ENCODE measurements around the gene FBP1.

Gene FBP1

GRCh38 chr9:94639061-94639998, at the start of gene FBP1:
Gene FBP1 (minus strand): TSS chr9:94639518. CDS start chr9:94639310, 208 bp downstream.
- no peak for DNase-seq

- DNase-seq = no peak
These were observed 48.1 kb upstream of the FBP1 start for GRCh38 chr9:94687451-94687850.

- DNase-seq = no peak
These were observed 46.0 kb upstream of the FBP1 start for GRCh38 chr9:94685359-94685758.

GRCh38 chr9:94681508-94681907, 42.2 kb upstream of the FBP1 start:
- no peak for DNase-seq

- DNase-seq = no peak
These were observed 41.3 kb upstream of the FBP1 start for GRCh38 chr9:94680621-94681020.

GRCh38 chr9:94680020-94680419, 40.7 kb upstream of the FBP1 start:
- DNase-seq = no peak

- DNase-seq = no peak
These were observed 40.3 kb upstream of the FBP1 start for GRCh38 chr9:94679587-94679986.

- no peak for DNase-seq
These were observed 38.6 kb upstream of the FBP1 start for GRCh38 chr9:94677929-94678328.

GRCh38 chr9:94676446-94677131, 37.3 kb upstream of the FBP1 start:
- DNase-seq = no peak

- no peak for DNase-seq
These were observed 35.9 kb upstream of the FBP1 start for GRCh38 chr9:94675008-94675881.

GRCh38 chr9:94672811-94673487, 33.6 kb upstream of the FBP1 start:
- DNase-seq = no peak

- no peak for DNase-seq
These were observed 29.8 kb upstream of the FBP1 start for GRCh38 chr9:94668928-94669729.

GRCh38 chr9:94668418-94668927, 29.2 kb upstream of the FBP1 start:
- DNase-seq = no peak

GRCh38 chr9:94666364-94667099, 27.2 kb upstream of the FBP1 start:
- no peak for DNase-seq

GRCh38 chr9:94665613-94666012, 26.3 kb upstream of the FBP1 start:
- no peak for DNase-seq

GRCh38 chr9:94664801-94665200, 25.5 kb upstream of the FBP1 start:
- no peak for DNase-seq

- no peak for DNase-seq
These were observed 24.3 kb upstream of the FBP1 start for GRCh38 chr9:94663640-94664039.

GRCh38 chr9:94663140-94663539, 23.8 kb upstream of the FBP1 start:
- no peak for DNase-seq

- DNase-seq = no peak
These were observed 17.9 kb upstream of the FBP1 start for GRCh38 chr9:94657021-94657725.

GRCh38 chr9:94656200-94656599, 16.9 kb upstream of the FBP1 start:
- no peak for DNase-seq
